ENCODE data around the gene IMMP2L. TPM values are rescaled to one million over a fixed set of nuclear protein-coding genes. Genes with fewer than 3 reads are reported as not detected.

Gene IMMP2L
- total and polyA plus RNA-seq, 4 donors, result 9.2 to 34.7 (median 11.1) TPM

GRCh38 chr7:111038185-111038584 lies 524.1 kb downstream of the IMMP2L start:
- TF ChIP-seq, protein P1, sequence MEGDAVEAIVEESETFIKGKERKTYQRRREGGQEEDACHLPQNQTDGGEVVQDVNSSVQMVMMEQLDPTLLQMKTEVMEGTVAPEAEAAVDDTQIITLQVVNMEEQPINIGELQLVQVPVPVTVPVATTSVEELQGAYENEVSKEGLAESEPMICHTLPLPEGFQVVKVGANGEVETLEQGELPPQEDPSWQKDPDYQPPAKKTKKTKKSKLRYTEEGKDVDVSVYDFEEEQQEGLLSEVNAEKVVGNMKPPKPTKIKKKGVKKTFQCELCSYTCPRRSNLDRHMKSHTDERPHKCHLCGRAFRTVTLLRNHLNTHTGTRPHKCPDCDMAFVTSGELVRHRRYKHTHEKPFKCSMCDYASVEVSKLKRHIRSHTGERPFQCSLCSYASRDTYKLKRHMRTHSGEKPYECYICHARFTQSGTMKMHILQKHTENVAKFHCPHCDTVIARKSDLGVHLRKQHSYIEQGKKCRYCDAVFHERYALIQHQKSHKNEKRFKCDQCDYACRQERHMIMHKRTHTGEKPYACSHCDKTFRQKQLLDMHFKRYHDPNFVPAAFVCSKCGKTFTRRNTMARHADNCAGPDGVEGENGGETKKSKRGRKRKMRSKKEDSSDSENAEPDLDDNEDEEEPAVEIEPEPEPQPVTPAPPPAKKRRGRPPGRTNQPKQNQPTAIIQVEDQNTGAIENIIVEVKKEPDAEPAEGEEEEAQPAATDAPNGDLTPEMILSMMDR (IDR thresholded peaks at IDR 0.05; ENCODE audit: control extremely low read depth, extremely low read depth), result no peak
- Histone ChIP-seq H3K9ac (ENCODE audit: insufficient read depth in 1 of 2, low read length in 2 of 2) (no peak overlapping the region), H3K36me3 (ENCODE audit: control insufficient read depth in 4 of 4, insufficient read depth in 4 of 4, low read length in 4 of 4) (no peaks in the 10 kb centered on the region), H3K27ac (ENCODE audit: low read depth in 1 of 2, low read length in 1 of 2) (no peak overlapping the region), H3K27me3 (ENCODE audit: control insufficient read depth in 3 of 3, insufficient read depth in 3 of 3, low read length in 2 of 3) (no peaks in the 10 kb centered on the region), H3K4me3 (no peak overlapping the region), H3K9me3 (ENCODE audit: control insufficient read depth in 4 of 4, insufficient read depth in 3 of 4, low read length in 3 of 4) (no peaks in the 10 kb centered on the region), H3K4me1 (ENCODE audit: control insufficient read depth in 5 of 5, insufficient read depth in 5 of 5, low read length in 5 of 5) (peaks cover 0 to 3% (median 0%) of the 10 kb centered on the region in 5 donors)
- 88 to 90% methylated on average over 3 of the region's 3 CpGs for WGBS, 2 donors
- ATAC-seq (ENCODE audit: insufficient read depth, low FRiP score), result no peak
- no peak for DNase-seq

GRCh38 chr7:111031916-111032315 lies 530.4 kb downstream of the IMMP2L start:
- H3K36me3 ChIP-seq (ENCODE audit: control insufficient read depth in 4 of 4, insufficient read depth in 4 of 4, low read length in 4 of 4), result no peaks in the 10 kb centered on the region
- WGBS, 2 donors, result 96 to 98% methylated on average over 7 of the region's 7 CpGs
- no peaks in the 10 kb centered on the region for H3K27me3 ChIP-seq (ENCODE audit: control insufficient read depth in 3 of 3, insufficient read depth in 3 of 3, low read length in 2 of 3)
- H3K4me3 ChIP-seq, result no peak overlapping the region
- no peak for ATAC-seq (ENCODE audit: insufficient read depth, low FRiP score)
- H3K9ac ChIP-seq (ENCODE audit: insufficient read depth in 1 of 2, low read length in 2 of 2), result no peak overlapping the region
- no peak overlapping the region for H3K27ac ChIP-seq (ENCODE audit: low read depth in 1 of 2, low read length in 1 of 2)
- TF ChIP-seq, protein P1 (IDR thresholded peaks at IDR 0.05; ENCODE audit: control extremely low read depth, extremely low read depth), result no peak
- peaks cover 0 to 7% (median 7%) of the 10 kb centered on the region in 5 donors for H3K4me1 ChIP-seq (ENCODE audit: control insufficient read depth in 5 of 5, insufficient read depth in 5 of 5, low read length in 5 of 5)
- H3K9me3 ChIP-seq (ENCODE audit: control insufficient read depth in 4 of 4, insufficient read depth in 3 of 4, low read length in 3 of 4), result no peaks in the 10 kb centered on the region
- DNase-seq, result no peak

DNA sequence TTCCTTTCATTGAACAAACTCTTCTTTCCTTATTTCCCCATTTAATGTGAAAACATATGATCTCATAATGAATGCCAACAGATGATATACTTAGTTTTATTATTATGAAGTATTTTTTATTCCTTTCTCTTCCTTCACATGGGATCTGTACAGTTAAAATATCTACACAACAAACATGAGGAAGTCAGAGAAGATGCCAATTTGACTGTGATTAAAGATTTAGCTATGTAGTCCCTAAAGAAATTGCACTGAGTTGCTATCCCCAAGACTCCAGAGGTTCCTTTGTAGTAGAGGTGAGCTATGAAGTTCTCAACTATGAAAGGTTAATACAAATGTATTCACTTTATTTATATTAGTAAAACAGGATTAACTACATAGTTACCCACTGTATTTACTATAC lies 532.0 kb downstream of the IMMP2L start:
- H3K4me3 ChIP-seq, result no peak overlapping the region
- TF ChIP-seq, protein P1 (IDR thresholded peaks at IDR 0.05; ENCODE audit: control extremely low read depth, extremely low read depth), result no peak
- no peaks in the 10 kb centered on the region for H3K36me3 ChIP-seq (ENCODE audit: control insufficient read depth in 4 of 4, insufficient read depth in 4 of 4, low read length in 4 of 4)
- no peak for DNase-seq
- peaks cover 0 to 7% (median 7%) of the 10 kb centered on the region in 5 donors for H3K4me1 ChIP-seq (ENCODE audit: control insufficient read depth in 5 of 5, insufficient read depth in 5 of 5, low read length in 5 of 5)
- no peak overlapping the region for H3K9ac ChIP-seq (ENCODE audit: insufficient read depth in 1 of 2, low read length in 2 of 2)
- no peaks in the 10 kb centered on the region for H3K9me3 ChIP-seq (ENCODE audit: control insufficient read depth in 4 of 4, insufficient read depth in 3 of 4, low read length in 3 of 4)
- no peak overlapping the region for H3K27ac ChIP-seq (ENCODE audit: low read depth in 1 of 2, low read length in 1 of 2)
- no peaks in the 10 kb centered on the region for H3K27me3 ChIP-seq (ENCODE audit: control insufficient read depth in 3 of 3, insufficient read depth in 3 of 3, low read length in 2 of 3)
- no peak for ATAC-seq (ENCODE audit: insufficient read depth, low FRiP score)

GRCh38 chr7:111029574-111030251 lies 532.6 kb downstream of the IMMP2L start:
- Histone ChIP-seq H3K4me1 (ENCODE audit: control insufficient read depth in 5 of 5, insufficient read depth in 5 of 5, low read length in 5 of 5) (peaks cover 0 to 7% (median 7%) of the 10 kb centered on the region in 5 donors), H3K36me3 (ENCODE audit: control insufficient read depth in 4 of 4, insufficient read depth in 4 of 4, low read length in 4 of 4) (no peaks in the 10 kb centered on the region), H3K27ac (ENCODE audit: low read depth in 1 of 2, low read length in 1 of 2) (no peak overlapping the region), H3K9me3 (ENCODE audit: control insufficient read depth in 4 of 4, insufficient read depth in 3 of 4, low read length in 3 of 4) (no peaks in the 10 kb centered on the region), H3K4me3 (no peak overlapping the region), H3K9ac (ENCODE audit: insufficient read depth in 1 of 2, low read length in 2 of 2) (no peak overlapping the region), H3K27me3 (ENCODE audit: control insufficient read depth in 3 of 3, insufficient read depth in 3 of 3, low read length in 2 of 3) (no peaks in the 10 kb centered on the region)
- DNase-seq (peak; percentile 39 to 68 (median 54)), ATAC-seq (ENCODE audit: insufficient read depth, low FRiP score) (no peak)
- 17 to 20% methylated on average over 1 of the region's 1 CpG for WGBS, 2 donors
- TF ChIP-seq, protein P1 (IDR thresholded peaks at IDR 0.05; ENCODE audit: control extremely low read depth, extremely low read depth), result no peak

All from lung (tissue), 12 donors.